HepG2 (cell line): ENCODE measurements around the gene FITM1. TPM values are rescaled to one million over a fixed set of nuclear protein-coding genes. Genes with fewer than 3 reads are reported as not detected.

ENCODE experiments used
- AHR ChIP-seq: IDR thresholded peaks from 2 replicates; pipeline ENCODE4 v1.6.1; 2018; ENCODE audit warnings: missing genetic modification reagents, missing compliant biosample characterization
- CBX1 ChIP-seq: IDR thresholded peaks from one replicate; pipeline ENCODE4 v1.6.1; 2016; ENCODE audit warnings: antibody characterized with exemption, low read depth
- CEBPB ChIP-seq: IDR thresholded peaks from 2 replicates; pipeline ENCODE4 v1.6.1; 2011; ENCODE audit warnings: low read depth, low read length, improper control_type of control experiment, borderline replicate concordance
- EED ChIP-seq: sonication (generic); formaldehyde crosslinking; IDR thresholded peaks from 2 replicates; pipeline ENCODE4 v1.5.0; 2020; ENCODE audit warnings: mild to moderate bottlenecking, missing genetic modification reagents
- GTF2F1 ChIP-seq: fragments of 150-350 bp; IDR thresholded peaks from 2 replicates; pipeline ENCODE4 v1.6.1; 2014; ENCODE audit warnings: low read length
- HOXA7 ChIP-seq: sonication (generic); formaldehyde crosslinking; IDR thresholded peaks from 2 replicates; pipeline ENCODE4 v1.8.1; 2022; ENCODE audit warnings: mild to moderate bottlenecking, missing genetic modification reagents, moderate library complexity
- MAZ ChIP-seq, 2 experiments: sonication (generic) in 1 of 2; formaldehyde crosslinking in 1 of 2; IDR thresholded peaks; 2 replicates each; pipeline versions ENCODE4 v1.5.0 to v1.6.1; 2012 to 2020; ENCODE audit warnings: low read depth in 2 of 2, mild to moderate bottlenecking in 2 of 2, borderline replicate concordance in 1 of 2, improper control_type of control experiment in 1 of 2, low read length in 1 of 2, missing genetic modification reagents in 1 of 2, moderate library complexity in 1 of 2
- NONO ChIP-seq, 2 experiments: fragments of 450-650 bp in 1 of 2; sonication (generic) in 1 of 2; formaldehyde crosslinking in 1 of 2; IDR thresholded peaks in 1 of 2; conservative IDR thresholded peaks in 1 of 2; 2 replicates each; pipeline versions ENCODE4 v1.6.1 to v1.8.0; 2017 to 2022; ENCODE audit warnings: mild to moderate bottlenecking in 1 of 2, missing genetic modification reagents in 1 of 2, moderate library complexity in 1 of 2
- RAD51 ChIP-seq: fragments of 450-650 bp; IDR thresholded peaks from 2 replicates; pipeline ENCODE4 v1.6.1; 2016; ENCODE audit warnings: borderline replicate concordance
- REL ChIP-seq: sonication (generic); formaldehyde crosslinking; conservative IDR thresholded peaks from 2 replicates; pipeline ENCODE4 v1.8.0; 2022; ENCODE audit warnings: mild to moderate bottlenecking, missing genetic modification reagents, moderate library complexity
- SIN3A ChIP-seq: IDR thresholded peaks from 2 replicates; pipeline ENCODE4 v1.6.1; 2011; ENCODE audit warnings: low read depth, mild to moderate bottlenecking, control low read depth, low read length, borderline replicate concordance
- SMAD1 ChIP-seq: sonication (generic); formaldehyde crosslinking; IDR thresholded peaks from 2 replicates; pipeline ENCODE4 v1.4.0; 2020; ENCODE audit warnings: missing genetic modification reagents, low read depth, mild to moderate bottlenecking, borderline replicate concordance
- TARDBP ChIP-seq: sonication (generic); formaldehyde crosslinking; IDR thresholded peaks from 2 replicates; pipeline ENCODE4 v1.8.0; 2022; ENCODE audit warnings: mild to moderate bottlenecking, missing genetic modification reagents
- ZNF263 ChIP-seq: sonication (generic); formaldehyde crosslinking; IDR thresholded peaks from 2 replicates; pipeline ENCODE4 v1.4.0; 2020; ENCODE audit warnings: missing genetic modification reagents
- ZNF274 ChIP-seq: sonication (generic); formaldehyde crosslinking; IDR thresholded peaks from 2 replicates; pipeline ENCODE4 v1.5.1; 2020; ENCODE audit warnings: mild to moderate bottlenecking, missing genetic modification reagents
- ZNF629 ChIP-seq: sonication (generic); formaldehyde crosslinking; conservative IDR thresholded peaks from 2 replicates; pipeline ENCODE4 v1.5.0; 2020; ENCODE audit warnings: missing genetic modification reagents
- ZNF672 ChIP-seq: sonication (generic); formaldehyde crosslinking; IDR thresholded peaks from 2 replicates; pipeline ENCODE4 v1.8.1; 2022; ENCODE audit warnings: missing genetic modification reagents
- polyA plus RNA-seq, 8 experiments: library from polyadenylated mRNA; depleted of rRNA in 3 of 8; stranded (reverse) in 7 of 8; unstranded in 1 of 8; fragments of >200 nt; fragmentation: Illumina TruSeq in 4 of 8; extraction: Trizol in 4 of 8; gene quantifications; 2 replicates each; pipeline versions ENCODE4 v1.2.1 to v1.2.3, GENCODE V29; 2011 to 2016; ENCODE audit warnings: low read depth in 4 of 8, missing spikeins in 1 of 8, mixed read lengths in 1 of 8; ENCODE audit not compliant: insufficient read depth in 1 of 8
- total RNA-seq, 5 experiments: library from RNA; depleted of rRNA; stranded (reverse); fragments of >200 nt; fragmentation: Illumina TruSeq; extraction: Trizol; gene quantifications; 2 replicates each; pipeline ENCODE4 v1.2.3, GENCODE V29; 2016; ENCODE audit warnings: low read depth in 1 of 5
- TF ChIP-seq, protein P1 (sequence below): IDR thresholded peaks from 2 replicates; pipeline ENCODE4 v1.6.1; 2016; ENCODE audit warnings: missing biosample characterization, missing genetic modification reagents, low read depth
- TF ChIP-seq, protein P2 (sequence below): sonication (generic); formaldehyde crosslinking; IDR thresholded peaks from 2 replicates; pipeline ENCODE4 v1.4.0; 2020; ENCODE audit warnings: low read depth, mild to moderate bottlenecking, missing genetic modification reagents
- TF ChIP-seq, protein P3 (sequence below): IDR thresholded peaks from 2 replicates; pipeline ENCODE4 v1.6.1; 2016; ENCODE audit warnings: low read depth, control low read depth
- TF ChIP-seq, protein P4 (sequence below): sonication (generic); formaldehyde crosslinking; IDR thresholded peaks from 2 replicates; pipeline ENCODE4 v1.4.0; 2020; ENCODE audit warnings: mild to moderate bottlenecking, missing genetic modification reagents

Gene FITM1
- total and polyA plus RNA-seq, 2 of the 13 experiments (the other 11 are each of a cell fraction or from before 2014, with no cell fraction given): 2.7 to 5.8 TPM

DNA sequence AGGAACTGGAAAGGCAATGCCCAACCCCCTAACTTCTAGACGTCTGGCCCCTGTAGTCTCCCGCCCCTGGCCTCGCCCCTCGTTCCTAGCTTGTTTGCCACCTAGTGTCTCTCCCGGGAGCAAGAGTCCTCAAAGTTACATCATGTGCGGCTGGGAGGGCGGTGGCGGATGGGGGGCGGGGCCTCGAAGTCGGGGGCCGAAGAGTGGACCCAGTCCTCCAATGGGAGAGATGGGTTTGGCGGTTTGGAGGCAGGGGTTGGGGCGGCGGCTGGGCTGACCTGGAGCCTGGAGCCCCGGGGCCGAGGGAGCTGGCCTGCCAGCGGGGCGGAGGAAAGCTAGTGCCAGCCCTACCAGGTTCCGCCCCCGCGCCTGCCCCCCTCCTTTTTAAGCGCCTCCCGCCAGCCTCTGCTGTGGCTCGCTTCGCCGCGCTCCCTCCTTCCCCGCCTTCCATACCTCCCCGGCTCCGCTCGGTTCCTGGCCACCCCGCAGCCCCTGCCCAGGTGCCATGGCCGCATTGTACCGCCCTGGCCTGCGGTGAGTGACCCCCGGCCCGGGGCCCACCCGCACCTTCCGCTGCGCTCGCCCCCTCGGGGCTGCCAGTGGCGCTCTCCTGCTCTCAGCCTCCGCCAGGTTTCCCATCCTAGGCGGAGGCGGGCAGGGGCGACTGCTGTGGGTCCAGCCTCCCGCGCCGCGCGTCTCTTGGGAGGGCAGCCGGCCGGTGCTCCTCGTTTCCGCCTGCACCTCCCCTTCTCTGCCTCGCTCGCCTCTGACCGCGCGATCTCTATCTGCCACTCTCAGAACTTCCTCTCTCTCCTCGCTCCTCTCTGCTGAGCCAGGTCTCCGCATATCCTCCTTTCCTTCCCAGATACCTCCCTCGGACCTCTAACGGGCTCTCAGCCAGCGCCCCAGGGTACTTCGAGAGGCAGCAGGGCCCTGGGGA lies 36.3 kb upstream of the FITM1 start, which contains the start of gene PCK2 (continued):
- TF ChIP-seq NONO (IDR thresholded peaks at IDR 0.05): no peak
- TF ChIP-seq NONO (CRISPR knock-in tag; conservative IDR thresholded peaks at IDR 0.05): no peak
- peak; percentile 95 for TF ChIP-seq AHR (CRISPR knock-in tag)
- TF ChIP-seq, protein P1, sequence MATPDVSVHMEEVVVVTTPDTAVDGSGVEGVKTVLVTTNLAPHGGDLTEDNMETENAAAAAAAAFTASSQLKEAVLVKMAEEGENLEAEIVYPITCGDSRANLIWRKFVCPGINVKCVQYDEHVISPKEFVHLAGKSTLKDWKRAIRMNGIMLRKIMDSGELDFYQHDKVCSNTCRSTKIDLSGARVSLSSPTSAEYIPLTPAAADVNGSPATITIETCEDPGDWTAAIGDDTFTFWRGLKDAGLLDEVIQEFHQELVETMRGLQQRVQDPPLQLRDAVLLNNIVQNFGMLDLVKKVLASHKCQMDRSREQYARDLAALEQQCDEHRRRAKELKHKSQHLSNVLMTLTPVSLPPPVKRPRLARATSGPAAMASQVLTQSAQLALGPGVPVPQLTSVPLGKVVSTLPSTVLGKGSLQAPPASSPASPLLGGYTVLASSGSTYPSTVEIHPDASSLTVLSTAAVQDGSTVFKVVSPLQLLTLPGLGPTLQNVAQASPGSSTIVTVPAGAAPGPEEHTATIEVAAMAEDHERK: peak; percentile 21; the same call in 1 of the 2 replicates
- TF ChIP-seq SIN3A: peak; percentile 94; the same call in 1 of the 2 replicates
- 0 out of 2 replicates have a peak, but pooled peaks have one; percentile 26 for TF ChIP-seq GTF2F1
- peak; percentile 92 for TF ChIP-seq CEBPB
- TF ChIP-seq RAD51: no peak
- TF ChIP-seq, protein P2, sequence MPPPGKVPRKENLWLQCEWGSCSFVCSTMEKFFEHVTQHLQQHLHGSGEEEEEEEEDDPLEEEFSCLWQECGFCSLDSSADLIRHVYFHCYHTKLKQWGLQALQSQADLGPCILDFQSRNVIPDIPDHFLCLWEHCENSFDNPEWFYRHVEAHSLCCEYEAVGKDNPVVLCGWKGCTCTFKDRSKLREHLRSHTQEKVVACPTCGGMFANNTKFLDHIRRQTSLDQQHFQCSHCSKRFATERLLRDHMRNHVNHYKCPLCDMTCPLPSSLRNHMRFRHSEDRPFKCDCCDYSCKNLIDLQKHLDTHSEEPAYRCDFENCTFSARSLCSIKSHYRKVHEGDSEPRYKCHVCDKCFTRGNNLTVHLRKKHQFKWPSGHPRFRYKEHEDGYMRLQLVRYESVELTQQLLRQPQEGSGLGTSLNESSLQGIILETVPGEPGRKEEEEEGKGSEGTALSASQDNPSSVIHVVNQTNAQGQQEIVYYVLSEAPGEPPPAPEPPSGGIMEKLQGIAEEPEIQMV (CRISPR knock-in tag): peak; percentile 90; the same call in 1 of the 2 replicates
- no peak for TF ChIP-seq HOXA7 (CRISPR knock-in tag)
- peak; percentile 100 for TF ChIP-seq CBX1
- peak; percentile 98 for TF ChIP-seq ZNF274
- TF ChIP-seq ZNF629 (CRISPR knock-in tag): peak; percentile 58
- TF ChIP-seq REL (CRISPR knock-in tag): no peak
- TF ChIP-seq, protein P3, sequence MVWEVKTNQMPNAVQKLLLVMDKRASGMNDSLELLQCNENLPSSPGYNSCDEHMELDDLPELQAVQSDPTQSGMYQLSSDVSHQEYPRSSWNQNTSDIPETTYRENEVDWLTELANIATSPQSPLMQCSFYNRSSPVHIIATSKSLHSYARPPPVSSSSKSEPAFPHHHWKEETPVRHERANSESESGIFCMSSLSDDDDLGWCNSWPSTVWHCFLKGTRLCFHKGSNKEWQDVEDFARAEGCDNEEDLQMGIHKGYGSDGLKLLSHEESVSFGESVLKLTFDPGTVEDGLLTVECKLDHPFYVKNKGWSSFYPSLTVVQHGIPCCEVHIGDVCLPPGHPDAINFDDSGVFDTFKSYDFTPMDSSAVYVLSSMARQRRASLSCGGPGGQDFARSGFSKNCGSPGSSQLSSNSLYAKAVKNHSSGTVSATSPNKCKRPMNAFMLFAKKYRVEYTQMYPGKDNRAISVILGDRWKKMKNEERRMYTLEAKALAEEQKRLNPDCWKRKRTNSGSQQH (CRISPR knock-in tag): no peak; the same call in none of the 2 replicates
- TF ChIP-seq ZNF263 (CRISPR knock-in tag): 0 out of 2 replicates have a peak, but pooled peaks have one; percentile 66
- peak; percentile 94 for TF ChIP-seq MAZ (IDR thresholded peaks at IDR 0.05; ENCODE audit: borderline replicate concordance, low read depth, low read length)
- TF ChIP-seq MAZ (CRISPR knock-in tag; IDR thresholded peaks at IDR 0.05; ENCODE audit: low read depth): peak; percentile 100
- TF ChIP-seq SMAD1 (CRISPR knock-in tag): peak; percentile 96
- TF ChIP-seq, protein P4, sequence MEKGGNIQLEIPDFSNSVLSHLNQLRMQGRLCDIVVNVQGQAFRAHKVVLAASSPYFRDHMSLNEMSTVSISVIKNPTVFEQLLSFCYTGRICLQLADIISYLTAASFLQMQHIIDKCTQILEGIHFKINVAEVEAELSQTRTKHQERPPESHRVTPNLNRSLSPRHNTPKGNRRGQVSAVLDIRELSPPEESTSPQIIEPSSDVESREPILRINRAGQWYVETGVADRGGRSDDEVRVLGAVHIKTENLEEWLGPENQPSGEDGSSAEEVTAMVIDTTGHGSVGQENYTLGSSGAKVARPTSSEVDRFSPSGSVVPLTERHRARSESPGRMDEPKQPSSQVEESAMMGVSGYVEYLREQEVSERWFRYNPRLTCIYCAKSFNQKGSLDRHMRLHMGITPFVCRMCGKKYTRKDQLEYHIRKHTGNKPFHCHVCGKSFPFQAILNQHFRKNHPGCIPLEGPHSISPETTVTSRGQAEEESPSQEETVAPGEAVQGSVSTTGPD (CRISPR knock-in tag): peak; percentile 38; the same call in 1 of the 2 replicates
- no peak for TF ChIP-seq ZNF672 (CRISPR knock-in tag)
- no peak for TF ChIP-seq EED (CRISPR knock-in tag)
- TF ChIP-seq TARDBP (CRISPR knock-in tag): peak; percentile 96
